Left renal pelvis (tissue), 4 donors: Measurements from ENCODE around the gene PTPRB. TPM values are rescaled to one million over a fixed set of nuclear protein-coding genes. Genes with fewer than 3 reads are reported as not detected.

Experiments used
- DNase-seq, 4 donors: peaks; one replicate each; pipeline ENCODE4 v3.0.0-alpha.2; 2013; ENCODE audit warnings: low read depth in 4 of 4, low spot score in 3 of 4
- polyA plus RNA-seq, 4 donors: library from polyadenylated mRNA; unstranded; fragments of 120-200 nt; gene quantifications; one replicate each; pipeline ENCODE4 v1.2.1, GENCODE V29; 2013; ENCODE audit not compliant: insufficient read length in 4 of 4

Gene PTPRB
- polyA plus RNA-seq, 4 donors = 7.5 to 20.9 (median 16.5) TPM

DNA sequence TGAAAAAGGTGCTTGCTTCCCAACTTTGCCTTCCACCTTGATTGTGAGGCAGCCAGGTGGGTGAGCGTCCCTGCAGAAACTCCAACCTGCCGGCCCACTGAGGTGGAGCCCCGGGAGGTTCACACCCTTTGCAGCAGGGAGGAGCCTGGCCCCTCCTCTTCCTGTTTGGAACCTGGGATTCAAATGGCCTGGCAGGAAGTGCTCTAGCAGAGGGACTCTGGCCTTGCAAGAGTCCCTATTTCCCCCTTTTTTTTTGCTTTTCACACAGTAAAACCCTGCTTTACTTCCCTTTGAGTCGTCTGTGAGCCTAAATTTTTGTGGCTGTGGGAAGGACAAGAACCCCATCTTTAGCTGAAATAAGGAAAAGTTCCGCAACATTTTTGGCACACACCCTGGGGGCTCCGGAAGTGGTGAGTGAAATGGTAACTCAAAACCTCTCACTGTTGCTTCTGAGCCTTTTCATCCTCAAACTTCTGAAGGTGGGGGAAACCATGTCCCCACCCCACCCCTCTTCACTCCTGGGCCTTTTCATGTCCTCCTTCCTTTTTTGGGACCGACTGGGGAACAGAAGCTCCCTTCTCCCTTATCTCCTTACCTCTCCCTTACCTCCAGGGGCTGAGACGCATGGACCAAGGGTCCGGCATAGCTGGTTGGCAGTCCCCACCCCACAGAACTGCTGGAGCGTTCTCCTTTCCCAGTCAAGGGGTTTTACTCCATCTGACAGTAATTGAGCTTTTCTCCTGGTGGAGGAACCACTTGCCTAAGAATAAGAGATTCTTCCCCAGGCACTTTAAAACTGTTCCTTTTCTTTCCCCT, 169.1 kb downstream of the PTPRB start:
- no peak for DNase-seq

DNA sequence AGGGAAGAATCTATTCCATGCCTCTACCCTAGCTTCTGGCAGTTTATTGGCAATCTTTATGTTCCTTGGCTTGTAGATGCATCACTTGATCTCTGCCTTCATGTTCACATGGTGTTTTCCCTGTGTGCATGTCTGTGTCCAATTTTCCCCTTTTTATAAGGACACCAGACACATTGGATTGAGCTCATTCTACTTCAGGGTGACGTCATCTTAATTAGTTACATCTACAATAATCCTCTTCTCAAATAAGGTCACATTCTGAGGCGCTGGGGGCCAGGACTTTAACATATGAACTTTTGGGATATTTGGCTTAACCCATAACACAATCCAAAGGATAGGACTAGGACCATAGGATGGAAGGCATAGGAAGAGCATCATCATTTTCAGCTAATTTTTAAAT, 169.8 kb downstream of the PTPRB start:
- no peak for DNase-seq

DNA sequence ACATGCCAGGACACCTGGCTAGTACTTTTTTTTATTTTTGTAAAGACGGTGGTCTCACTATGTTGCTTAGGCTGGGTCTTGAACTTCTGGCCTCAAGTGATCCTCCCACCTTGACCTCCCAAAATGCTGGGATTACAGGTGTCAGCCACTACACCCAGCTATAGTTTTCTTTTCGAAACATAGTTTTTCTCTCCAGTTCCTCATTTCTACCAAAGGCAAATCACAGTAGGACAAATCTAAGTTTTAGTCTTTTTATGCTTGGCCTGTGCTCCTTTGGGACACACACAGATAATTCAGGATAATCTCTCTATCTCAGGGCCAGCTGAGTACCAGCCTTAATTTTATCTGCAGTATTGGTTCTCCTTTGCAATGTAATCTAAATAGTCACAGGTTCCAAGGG, 170.5 kb downstream of the PTPRB start:
- DNase-seq = no peak
